D721Med (cell line): ENCODE measurements around the gene STAT5B.

Experiments used
- DNase-seq: peaks from one replicate; pipeline ENCODE4 v3.0.0; 2011; ENCODE audit warnings: low spot score; ENCODE audit not compliant: insufficient read length
- FAIRE-seq: peaks from 2 replicates; lab custom pipeline; 2011; peaks lifted over from hg19 to GRCh38; lab: Jason Lieb, UNC
- TF ChIP-seq, protein P1 (sequence below): IDR thresholded peaks from 2 replicates; pipeline ENCODE4 v1.5.1; 2012; ENCODE audit warnings: mild to moderate bottlenecking, control low read depth; ENCODE audit not compliant: insufficient read depth; ENCODE audit errors: missing control alignments

STAT5B gene

DNA sequence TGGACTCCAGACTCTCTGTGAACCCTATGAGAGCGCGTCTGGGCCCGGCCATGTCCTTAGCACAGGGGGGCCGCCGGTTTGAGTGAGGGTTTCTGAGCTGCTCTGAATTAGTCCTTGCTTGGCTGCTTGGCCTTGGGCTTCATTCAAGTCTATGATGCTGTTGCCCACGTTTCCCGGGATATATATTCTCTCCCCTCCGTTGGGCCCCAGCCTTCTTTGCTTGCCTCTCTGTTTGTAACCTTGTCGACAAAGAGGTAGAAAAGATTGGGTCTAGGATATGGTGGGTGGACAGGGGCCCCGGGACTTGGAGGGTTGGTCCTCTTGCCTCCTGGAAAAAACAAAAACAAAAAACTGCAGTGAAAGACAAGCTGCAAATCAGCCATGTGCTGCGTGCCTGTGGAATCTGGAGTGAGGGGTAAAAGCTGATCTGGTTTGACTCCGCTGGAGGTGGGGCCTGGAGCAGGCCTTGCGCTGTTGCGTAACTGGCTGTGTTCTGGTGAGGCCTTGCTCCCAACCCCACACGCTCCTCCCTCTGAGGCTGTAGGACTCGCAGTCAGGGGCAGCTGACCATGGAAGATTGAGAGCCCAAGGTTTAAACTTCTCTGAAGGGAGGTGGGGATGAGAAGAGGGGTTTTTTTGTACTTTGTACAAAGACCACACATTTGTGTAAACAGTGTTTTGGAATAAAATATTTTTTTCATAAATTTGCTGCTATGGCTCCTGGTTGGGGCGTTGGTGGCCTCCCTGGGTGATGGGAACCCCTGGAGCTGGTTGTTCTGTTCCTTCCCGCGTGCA, 35.2 kb upstream of the STAT5B start:
- TF ChIP-seq, protein P1, sequence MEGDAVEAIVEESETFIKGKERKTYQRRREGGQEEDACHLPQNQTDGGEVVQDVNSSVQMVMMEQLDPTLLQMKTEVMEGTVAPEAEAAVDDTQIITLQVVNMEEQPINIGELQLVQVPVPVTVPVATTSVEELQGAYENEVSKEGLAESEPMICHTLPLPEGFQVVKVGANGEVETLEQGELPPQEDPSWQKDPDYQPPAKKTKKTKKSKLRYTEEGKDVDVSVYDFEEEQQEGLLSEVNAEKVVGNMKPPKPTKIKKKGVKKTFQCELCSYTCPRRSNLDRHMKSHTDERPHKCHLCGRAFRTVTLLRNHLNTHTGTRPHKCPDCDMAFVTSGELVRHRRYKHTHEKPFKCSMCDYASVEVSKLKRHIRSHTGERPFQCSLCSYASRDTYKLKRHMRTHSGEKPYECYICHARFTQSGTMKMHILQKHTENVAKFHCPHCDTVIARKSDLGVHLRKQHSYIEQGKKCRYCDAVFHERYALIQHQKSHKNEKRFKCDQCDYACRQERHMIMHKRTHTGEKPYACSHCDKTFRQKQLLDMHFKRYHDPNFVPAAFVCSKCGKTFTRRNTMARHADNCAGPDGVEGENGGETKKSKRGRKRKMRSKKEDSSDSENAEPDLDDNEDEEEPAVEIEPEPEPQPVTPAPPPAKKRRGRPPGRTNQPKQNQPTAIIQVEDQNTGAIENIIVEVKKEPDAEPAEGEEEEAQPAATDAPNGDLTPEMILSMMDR, result no peak
- FAIRE-seq (no peak), DNase-seq (no peak)

- FAIRE-seq (no peak), DNase-seq (no peak)
- TF ChIP-seq, protein P1, result no peak
Measured at GRCh38 chr17:42310787-42311215, 34.6 kb upstream of the STAT5B start.

- no peak for DNase-seq
- no peak for FAIRE-seq
- TF ChIP-seq, protein P1, result no peak
Measured at GRCh38 chr17:42309986-42310786, 34.0 kb upstream of the STAT5B start.

DNA sequence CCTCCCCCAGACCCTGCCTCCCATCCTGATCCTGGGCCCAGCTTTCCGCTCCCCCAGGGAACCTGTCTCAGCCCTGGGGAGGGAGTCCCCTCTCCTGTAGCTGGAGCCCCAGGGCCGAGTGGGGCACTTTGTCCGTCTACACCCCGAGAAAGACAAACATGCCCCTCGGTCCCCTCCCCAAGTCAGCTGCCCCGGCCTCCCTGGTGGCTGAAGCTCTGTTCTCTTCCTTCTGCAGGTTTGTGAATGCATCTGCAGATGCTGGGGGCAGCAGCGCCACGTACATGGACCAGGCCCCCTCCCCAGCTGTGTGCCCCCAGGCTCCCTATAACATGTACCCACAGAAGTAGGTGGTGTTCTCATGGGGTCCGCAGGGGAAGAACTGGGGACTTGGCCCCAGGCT, 33.0 kb upstream of the STAT5B start:
- FAIRE-seq (no peak), DNase-seq (no peak)
- TF ChIP-seq, protein P1, result no peak

DNA sequence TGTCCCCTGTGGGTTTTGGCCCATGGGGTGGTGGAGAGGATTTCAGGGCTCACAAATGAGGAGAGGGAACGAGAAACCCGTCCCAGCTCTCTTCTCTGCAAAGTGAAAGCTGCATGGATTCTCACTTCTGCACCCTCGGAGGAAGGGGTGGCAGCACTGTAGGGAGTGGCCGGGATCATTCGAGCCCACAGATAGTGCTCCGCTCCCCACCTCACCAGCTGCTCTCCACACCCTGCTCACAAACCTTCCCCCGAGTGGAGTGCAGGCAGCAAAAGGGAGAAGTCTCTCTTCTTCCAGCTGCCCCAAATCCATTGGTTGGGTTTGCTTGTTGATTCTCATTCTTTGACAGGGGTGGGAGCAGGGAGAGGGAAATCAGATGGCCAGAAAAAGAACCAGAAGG, 32.3 kb upstream of the STAT5B start:
- TF ChIP-seq, protein P1, result no peak
- DNase-seq, result no peak
- FAIRE-seq, result no peak

GRCh38 chr17:42307362-42307927, 31.3 kb upstream of the STAT5B start:
- no peak for DNase-seq
- no peak for FAIRE-seq
- TF ChIP-seq, protein P1, result no peak
